ENCODE results near the gene CEP112.

CEP112 gene

DNA sequence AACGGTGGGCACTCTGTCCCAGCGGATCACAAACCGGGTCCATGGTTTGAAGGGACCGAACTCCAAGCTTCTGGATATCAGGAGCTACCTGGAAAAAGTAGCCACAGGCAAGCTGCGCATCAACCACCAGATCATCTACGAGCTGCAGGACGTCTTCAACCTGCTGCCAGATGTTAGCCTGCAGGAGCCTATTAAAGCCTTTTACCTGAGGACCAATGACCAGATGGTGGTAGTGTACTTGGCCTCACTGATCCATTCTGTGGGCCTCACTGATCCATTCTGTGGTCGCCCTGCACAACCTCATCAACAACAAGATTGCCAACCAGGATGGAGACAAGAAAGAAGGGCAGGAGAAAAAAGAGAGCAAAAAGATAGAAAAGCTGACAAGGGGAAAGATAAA lies 6.3 kb upstream of the CEP112 start:
- Histone ChIP-seq H3K36me3 (ENCODE audit: low read length) (no peaks in the 10 kb centered on the region), H3K79me2 (ENCODE audit: insufficient read depth, low read length) (no peaks in the 10 kb centered on the region), H3K9me3 (ENCODE audit: insufficient read depth, low read length) (no peaks in the 10 kb centered on the region), H3K9me2 (replicated peaks; ENCODE audit: insufficient read depth, low read length) (no peaks in the 10 kb centered on the region), H3K4me2 (ENCODE audit: low read depth, low read length, poor library complexity, severe bottlenecking) (no peak overlapping the region), H4K20me1 (ENCODE audit: low read depth, low read length) (0 out of 2 replicates have a peak, but pooled peaks cover 1% of the 10 kb centered on the region), H3K4me3 (ENCODE audit: insufficient read depth, low read length, poor library complexity, severe bottlenecking) (no peak overlapping the region), H3K9ac (ENCODE audit: low read length) (no peak overlapping the region), H2AFZ (ENCODE audit: low read depth, low read length, severe bottlenecking) (no peak overlapping the region), H3K27me3 (ENCODE audit: low read length) (no peaks in the 10 kb centered on the region), H3K27ac (ENCODE audit: low read depth, low read length) (no peak overlapping the region), H3F3A (ENCODE audit: insufficient read depth) (peaks cover 6% of the 10 kb centered on the region)
- TF ChIP-seq EZH2phosphoT487 (conservative IDR thresholded peaks at IDR 0.05; ENCODE audit: low read length): no peak
- TF ChIP-seq, protein P1, sequence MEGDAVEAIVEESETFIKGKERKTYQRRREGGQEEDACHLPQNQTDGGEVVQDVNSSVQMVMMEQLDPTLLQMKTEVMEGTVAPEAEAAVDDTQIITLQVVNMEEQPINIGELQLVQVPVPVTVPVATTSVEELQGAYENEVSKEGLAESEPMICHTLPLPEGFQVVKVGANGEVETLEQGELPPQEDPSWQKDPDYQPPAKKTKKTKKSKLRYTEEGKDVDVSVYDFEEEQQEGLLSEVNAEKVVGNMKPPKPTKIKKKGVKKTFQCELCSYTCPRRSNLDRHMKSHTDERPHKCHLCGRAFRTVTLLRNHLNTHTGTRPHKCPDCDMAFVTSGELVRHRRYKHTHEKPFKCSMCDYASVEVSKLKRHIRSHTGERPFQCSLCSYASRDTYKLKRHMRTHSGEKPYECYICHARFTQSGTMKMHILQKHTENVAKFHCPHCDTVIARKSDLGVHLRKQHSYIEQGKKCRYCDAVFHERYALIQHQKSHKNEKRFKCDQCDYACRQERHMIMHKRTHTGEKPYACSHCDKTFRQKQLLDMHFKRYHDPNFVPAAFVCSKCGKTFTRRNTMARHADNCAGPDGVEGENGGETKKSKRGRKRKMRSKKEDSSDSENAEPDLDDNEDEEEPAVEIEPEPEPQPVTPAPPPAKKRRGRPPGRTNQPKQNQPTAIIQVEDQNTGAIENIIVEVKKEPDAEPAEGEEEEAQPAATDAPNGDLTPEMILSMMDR (IDR thresholded peaks at IDR 0.05; ENCODE audit: insufficient read depth, low read length, poor library complexity, severe bottlenecking): no peak

DNA sequence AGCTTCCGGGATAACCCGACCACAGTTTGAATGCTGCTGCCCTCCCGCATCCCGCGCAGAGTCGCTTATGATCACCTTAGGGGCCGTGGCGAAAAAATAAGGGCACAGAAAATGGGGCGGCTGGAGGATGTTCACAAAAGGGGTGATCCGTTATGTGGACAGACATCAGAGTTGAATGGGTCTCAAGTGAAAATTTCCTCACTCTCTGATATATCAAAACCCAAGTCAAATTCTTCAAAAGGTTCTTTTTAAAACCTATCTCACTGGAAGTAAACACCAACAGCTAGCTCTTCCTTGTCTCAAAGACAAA lies 400 bp upstream of the CEP112 start:
- no peaks in the 10 kb centered on the region for H3K9me3 ChIP-seq (ENCODE audit: insufficient read depth, low read length)
- H3K4me3 ChIP-seq (ENCODE audit: insufficient read depth, low read length, poor library complexity, severe bottlenecking): peak overlapping the region; percentile 70
- peak overlapping the region; percentile 86 for H3K4me2 ChIP-seq (ENCODE audit: low read depth, low read length, poor library complexity, severe bottlenecking)
- TF ChIP-seq, protein P1 (IDR thresholded peaks at IDR 0.05; ENCODE audit: insufficient read depth, low read length, poor library complexity, severe bottlenecking): no peak
- no peak for TF ChIP-seq EZH2phosphoT487 (conservative IDR thresholded peaks at IDR 0.05; ENCODE audit: low read length)
- H2AFZ ChIP-seq (ENCODE audit: low read depth, low read length, severe bottlenecking): peak overlapping the region; percentile 27
- peaks cover 15% of the 10 kb centered on the region for H3F3A ChIP-seq (ENCODE audit: insufficient read depth)
- no peaks in the 10 kb centered on the region for H3K36me3 ChIP-seq (ENCODE audit: low read length)
- no peaks in the 10 kb centered on the region for H3K27me3 ChIP-seq (ENCODE audit: low read length)
- no peak overlapping the region for H3K27ac ChIP-seq (ENCODE audit: low read depth, low read length)
- H4K20me1 ChIP-seq (ENCODE audit: low read depth, low read length): 0 out of 2 replicates have a peak, but pooled peaks cover 3% of the 10 kb centered on the region
- H3K9me2 ChIP-seq (replicated peaks; ENCODE audit: insufficient read depth, low read length): no peaks in the 10 kb centered on the region
- no peaks in the 10 kb centered on the region for H3K79me2 ChIP-seq (ENCODE audit: insufficient read depth, low read length)
- peak overlapping the region; percentile 60; the same call in 1 of the 2 replicates for H3K9ac ChIP-seq (ENCODE audit: low read length)

DNA sequence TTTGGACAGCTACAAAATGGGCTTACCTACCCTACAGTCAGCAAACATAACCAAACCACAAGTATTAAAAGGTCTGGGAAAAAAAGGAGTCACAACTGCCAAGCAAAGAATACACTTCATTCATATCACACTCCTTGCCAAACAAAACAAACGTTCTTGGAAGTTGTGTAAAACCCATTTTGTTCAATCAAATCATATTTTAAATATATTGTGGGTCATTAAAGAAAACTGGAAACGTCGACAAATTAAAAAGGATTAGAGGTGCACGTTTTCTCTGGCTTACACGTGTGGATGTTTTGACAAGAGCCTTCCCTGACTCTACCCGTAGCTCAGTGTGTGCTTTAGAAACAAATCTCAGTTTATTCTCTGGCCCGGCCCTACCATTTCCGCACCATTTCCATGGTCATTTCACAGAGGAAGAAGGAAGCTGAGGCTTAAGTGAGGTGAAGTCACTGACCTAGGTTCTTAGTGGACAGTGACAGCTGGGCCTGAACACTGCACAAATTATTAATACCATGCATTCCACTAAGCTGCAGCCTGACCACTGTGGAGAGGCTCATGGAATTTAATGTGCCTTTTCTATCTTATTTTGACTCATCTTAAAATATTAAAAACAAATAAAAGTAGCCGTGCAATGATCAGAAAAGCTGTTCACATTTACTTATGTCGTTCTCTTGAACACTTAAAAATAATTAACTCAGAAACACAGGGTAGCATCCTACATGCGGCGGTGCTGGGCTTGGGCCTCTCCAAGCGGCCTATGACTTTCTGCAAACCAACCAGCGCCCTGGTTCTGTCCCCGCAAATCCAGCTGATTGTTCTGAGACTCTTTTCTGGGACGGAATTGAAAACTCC lies 968 bp downstream of the CEP112 start:
- Histone ChIP-seq H2AFZ (ENCODE audit: low read depth, low read length, severe bottlenecking) (peak overlapping the region; percentile 91), H3K36me3 (ENCODE audit: low read length) (no peaks in the 10 kb centered on the region), H3K4me3 (ENCODE audit: insufficient read depth, low read length, poor library complexity, severe bottlenecking) (peak overlapping the region; percentile 70), H3K9me3 (ENCODE audit: insufficient read depth, low read length) (no peaks in the 10 kb centered on the region), H4K20me1 (ENCODE audit: low read depth, low read length) (0 out of 2 replicates have a peak, but pooled peaks cover 3% of the 10 kb centered on the region), H3K4me2 (ENCODE audit: low read depth, low read length, poor library complexity, severe bottlenecking) (peak overlapping the region; percentile 86), H3K27me3 (ENCODE audit: low read length) (no peaks in the 10 kb centered on the region), H3K9ac (ENCODE audit: low read length) (peak overlapping the region; percentile 60), H3F3A (ENCODE audit: insufficient read depth) (peaks cover 15% of the 10 kb centered on the region), H3K27ac (ENCODE audit: low read depth, low read length) (no peak overlapping the region), H3K79me2 (ENCODE audit: insufficient read depth, low read length) (no peaks in the 10 kb centered on the region), H3K9me2 (replicated peaks; ENCODE audit: insufficient read depth, low read length) (no peaks in the 10 kb centered on the region)
- TF ChIP-seq EZH2phosphoT487 (conservative IDR thresholded peaks at IDR 0.05; ENCODE audit: low read length): no peak
- TF ChIP-seq, protein P1 (IDR thresholded peaks at IDR 0.05; ENCODE audit: insufficient read depth, low read length, poor library complexity, severe bottlenecking): no peak

Data from SU-DHL-6 (cell line).